HepG2 (cell line): ENCODE measurements around the gene CMTM4. TPM values are rescaled to one million over a fixed set of nuclear protein-coding genes. Genes with fewer than 3 reads are reported as not detected.

Source experiments
- ATAC-seq: fragments of 200-7000 bp; cut with Tn5 transposase; 3 replicates; pipeline ENCODE4 v1.9.1; 2020; ENCODE audit warnings: mild to moderate bottlenecking, moderate library complexity
- BruUV-seq: library from RNA; stranded (reverse); fragments of 400-500 nt; replicated peaks from 2 replicates; lab custom pipeline; 2021; lab: Mats Ljungman, UMichigan
- CTCF ChIA-PET: fragments of 300-600 bp; formaldehyde crosslinking; extraction: SDS; loops from one replicate; lab custom pipeline; 2021; ENCODE audit warnings: low total read pairs, inconsistent platforms, low intra/inter-chr PET ratio; lab: Yijun Ruan, JAX
- POLR2A ChIA-PET: fragments of 350-600 bp; sonication (Branson Sonifier 250); formaldehyde crosslinking; loops from one replicate; lab custom pipeline; 2020; ENCODE audit warnings: antibody characterized with exemption, inconsistent platforms; lab: Yijun Ruan, JAX
- DNase-seq: peaks from one replicate; pipeline ENCODE4 v3.0.0-alpha.2; 2015; ENCODE audit warnings: low spot score
- FAIRE-seq: peaks from 3 replicates; lab custom pipeline; 2011; peaks lifted over from hg19 to GRCh38; lab: Jason Lieb, UNC
- H2AFZ ChIP-seq: one replicate; pipeline ENCODE4 v1.6.1; 2011; ENCODE audit warnings: low read length, inconsistent platforms
- H3K27ac ChIP-seq: fragments of 300-600 bp; 3 replicates; pipeline ENCODE4 v1.8.0; 2011; ENCODE audit warnings: mixed run types, mild to moderate bottlenecking, mixed read lengths, low read length, inconsistent platforms; ENCODE audit not compliant: insufficient read depth; ENCODE audit errors: extremely low read length
- H3K27me3 ChIP-seq, 2 experiments: fragments of 200-600 bp in 1 of 2; 2 replicates in 1 of 2; 3 replicates in 1 of 2; pipeline versions ENCODE4 v1.6.0 to v1.8.0; 2011; ENCODE audit warnings: low read length in 2 of 2, mild to moderate bottlenecking in 2 of 2, moderate library complexity in 2 of 2, inconsistent platforms in 1 of 2; ENCODE audit not compliant: insufficient read depth in 2 of 2, control insufficient read depth in 1 of 2
- H3K36me3 ChIP-seq, 2 experiments: fragments of 200-600 bp in 1 of 2; replicated peaks in 1 of 2; 2 replicates in 1 of 2; 3 replicates in 1 of 2; pipeline versions ENCODE4 v1.5.1 to v1.8.0; 2011; ENCODE audit warnings: low read length in 2 of 2, inconsistent platforms in 1 of 2; ENCODE audit not compliant: insufficient read depth in 2 of 2, control insufficient read depth in 1 of 2
- H3K4me1 ChIP-seq: 2 replicates; pipeline ENCODE4 v1.5.1; 2012; ENCODE audit warnings: low read length, inconsistent platforms; ENCODE audit not compliant: insufficient read depth
- H3K4me2 ChIP-seq: 2 replicates; pipeline ENCODE4 v1.6.0; 2011; ENCODE audit warnings: low read depth, low read length, inconsistent platforms
- H3K4me3 ChIP-seq, 3 experiments: fragments of 200-600 bp in 1 of 3; sonication (generic), shearing (Covaris generic) in 1 of 3; replicated peaks in 1 of 3; 2 replicates each; pipeline ENCODE4 v1.5.1; 2011 to 2016; ENCODE audit warnings: low read length in 3 of 3, inconsistent platforms in 2 of 3, low read depth in 2 of 3, mild to moderate bottlenecking in 2 of 3, control low read depth in 1 of 3, mixed read lengths in 1 of 3; ENCODE audit not compliant: insufficient read depth in 1 of 3
- H3K79me2 ChIP-seq: one replicate; pipeline ENCODE4 v1.6.1; 2011; ENCODE audit warnings: low read length, inconsistent platforms; ENCODE audit not compliant: insufficient read depth
- H3K9ac ChIP-seq: 2 replicates; pipeline ENCODE4 v1.6.0; 2011; ENCODE audit warnings: mild to moderate bottlenecking, low read depth, low read length, inconsistent platforms; ENCODE audit not compliant: insufficient read depth
- H3K9me3 ChIP-seq: 2 replicates; pipeline ENCODE4 v1.5.1; 2012; ENCODE audit warnings: mild to moderate bottlenecking, low read length
- H4K20me1 ChIP-seq: 2 replicates; pipeline ENCODE4 v1.6.0; 2011; ENCODE audit warnings: inconsistent platforms, mild to moderate bottlenecking, low read length, moderate library complexity; ENCODE audit not compliant: insufficient read depth
- MAZ ChIP-seq, 2 experiments: sonication (generic) in 1 of 2; formaldehyde crosslinking in 1 of 2; IDR thresholded peaks; 2 replicates each; pipeline versions ENCODE4 v1.5.0 to v1.6.1; 2012 to 2020; ENCODE audit warnings: low read depth in 2 of 2, mild to moderate bottlenecking in 2 of 2, borderline replicate concordance in 1 of 2, improper control_type of control experiment in 1 of 2, low read length in 1 of 2, missing genetic modification reagents in 1 of 2, moderate library complexity in 1 of 2
- SNAI1 ChIP-seq: sonication (generic); formaldehyde crosslinking; IDR thresholded peaks from 2 replicates; pipeline ENCODE4 v1.5.0; 2020; ENCODE audit warnings: mild to moderate bottlenecking, missing genetic modification reagents, borderline replicate concordance
- ZBTB38 ChIP-seq: sonication (generic); formaldehyde crosslinking; IDR thresholded peaks from 2 replicates; pipeline ENCODE4 v1.5.1; 2020; ENCODE audit warnings: mild to moderate bottlenecking, missing genetic modification reagents
- ZNF737 ChIP-seq: sonication (generic); formaldehyde crosslinking; IDR thresholded peaks from 2 replicates; pipeline ENCODE4 v1.5.0; 2020; ENCODE audit warnings: missing genetic modification reagents, mild to moderate bottlenecking, borderline replicate concordance
- ZNF841 ChIP-seq: sonication (generic); formaldehyde crosslinking; IDR thresholded peaks from 2 replicates; pipeline ENCODE4 v1.8.1; 2023; ENCODE audit warnings: missing genetic modification reagents, borderline replicate concordance
- ZSCAN21 ChIP-seq: sonication (generic); formaldehyde crosslinking; IDR thresholded peaks from 2 replicates; pipeline ENCODE4 v1.8.0; 2022; ENCODE audit warnings: mild to moderate bottlenecking, missing genetic modification reagents, moderate library complexity, borderline replicate concordance
- WGBS: methylation state at CpG from one replicate; pipeline ENCODE4 v1.1.6; 2017; ENCODE audit warnings: low lambda C conversion rate; 5-methylcytosine and 5-hydroxymethylcytosine counted together
- in situ Hi-C: cut with HindIII; loops from 2 replicates; pipeline ENCODE4 v1.10.0; 2017; ENCODE audit warnings: low pct_unique_long_range_greater_than_20kb; ENCODE audit not compliant: extremely low pct_ligation_motif_present
- intact Hi-C: fragments of 100-400 bp; cut with micrococcal nuclease; formaldehyde crosslinking; loops from one replicate; pipeline ENCODE4 v1.10.0; 2022; ENCODE audit not compliant: unreplicated experiment
- polyA plus RNA-seq, 8 experiments: library from polyadenylated mRNA; depleted of rRNA in 3 of 8; stranded (reverse) in 7 of 8; unstranded in 1 of 8; fragments of >200 nt; fragmentation: Illumina TruSeq in 4 of 8; extraction: Trizol in 4 of 8; gene quantifications; 2 replicates each; pipeline versions ENCODE4 v1.2.1 to v1.2.3, GENCODE V29; 2011 to 2016; ENCODE audit warnings: low read depth in 4 of 8, missing spikeins in 1 of 8, mixed read lengths in 1 of 8; ENCODE audit not compliant: insufficient read depth in 1 of 8
- total RNA-seq, 5 experiments: library from RNA; depleted of rRNA; stranded (reverse); fragments of >200 nt; fragmentation: Illumina TruSeq; extraction: Trizol; gene quantifications; 2 replicates each; pipeline ENCODE4 v1.2.3, GENCODE V29; 2016; ENCODE audit warnings: low read depth in 1 of 5
- TF ChIP-seq, protein P1 (sequence below): sonication (generic); formaldehyde crosslinking; IDR thresholded peaks from 2 replicates; pipeline ENCODE4 v1.5.1; 2020; ENCODE audit warnings: mild to moderate bottlenecking, moderate library complexity, missing genetic modification reagents
- TF ChIP-seq, protein P2 (sequence below): sonication (generic); formaldehyde crosslinking; IDR thresholded peaks from 2 replicates; pipeline ENCODE4 v1.5.1; 2020; ENCODE audit warnings: mild to moderate bottlenecking, missing genetic modification reagents, moderate library complexity
- TF ChIP-seq, protein P3 (sequence below): sonication (generic); formaldehyde crosslinking; IDR thresholded peaks from 2 replicates; pipeline ENCODE4 v1.5.1; 2020; ENCODE audit warnings: mild to moderate bottlenecking, missing genetic modification reagents, borderline replicate concordance
- TF ChIP-seq, protein P4 (sequence below): sonication (generic); formaldehyde crosslinking; IDR thresholded peaks from 2 replicates; pipeline ENCODE4 v1.8.0; 2023; ENCODE audit warnings: mild to moderate bottlenecking, missing genetic modification reagents

Gene CMTM4
- total and polyA plus RNA-seq, 2 of the 13 experiments (the other 11 are each of a cell fraction or from before 2014, with no cell fraction given) = 32.0 to 36.3 TPM

DNA sequence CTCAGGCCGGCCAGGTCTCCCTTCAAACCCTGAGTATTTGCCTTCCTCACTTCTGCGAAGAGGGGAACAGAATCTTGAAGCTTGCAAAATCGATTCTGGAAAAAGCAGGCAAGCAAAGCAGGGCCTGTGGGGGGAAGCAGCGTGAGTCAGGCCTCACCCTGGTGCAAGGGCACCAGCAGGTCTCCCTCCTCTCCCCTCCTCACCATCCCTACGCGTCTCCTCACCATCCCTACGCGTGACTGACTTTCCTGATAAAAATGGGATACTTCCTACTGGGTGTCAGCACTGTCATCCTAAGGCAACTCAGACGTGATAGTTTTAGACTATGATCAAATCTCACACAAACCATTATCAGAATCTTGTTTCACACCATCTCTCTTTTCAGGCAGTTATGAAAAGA is 80.0 kb downstream of the CMTM4 start:
- in situ Hi-C loops (no loop called here), intact Hi-C loops (no loop called here)
- WGBS = 86% methylated on average over 9 of the region's 9 CpGs
- no peak overlapping the region for H2AFZ ChIP-seq
- DNase-seq = no peak
- no peaks in the 10 kb centered on the region for H3K79me2 ChIP-seq
- H3K27me3 ChIP-seq = no peaks in the 10 kb centered on the region
- peaks cover 6 to 31% of the 10 kb centered on the region in 2 experiments for H3K36me3 ChIP-seq
- no peak for TF ChIP-seq MAZ (IDR thresholded peaks at IDR 0.05; ENCODE audit: borderline replicate concordance, low read depth, low read length)
- 0 out of 2 replicates have a peak, but pooled peaks have one; percentile 23 for TF ChIP-seq MAZ (CRISPR knock-in tag; IDR thresholded peaks at IDR 0.05; ENCODE audit: low read depth)
- 0 out of 2 replicates have a peak, but pooled peaks have one; percentile 24 for TF ChIP-seq ZSCAN21 (CRISPR knock-in tag)
- TF ChIP-seq, protein P1, sequence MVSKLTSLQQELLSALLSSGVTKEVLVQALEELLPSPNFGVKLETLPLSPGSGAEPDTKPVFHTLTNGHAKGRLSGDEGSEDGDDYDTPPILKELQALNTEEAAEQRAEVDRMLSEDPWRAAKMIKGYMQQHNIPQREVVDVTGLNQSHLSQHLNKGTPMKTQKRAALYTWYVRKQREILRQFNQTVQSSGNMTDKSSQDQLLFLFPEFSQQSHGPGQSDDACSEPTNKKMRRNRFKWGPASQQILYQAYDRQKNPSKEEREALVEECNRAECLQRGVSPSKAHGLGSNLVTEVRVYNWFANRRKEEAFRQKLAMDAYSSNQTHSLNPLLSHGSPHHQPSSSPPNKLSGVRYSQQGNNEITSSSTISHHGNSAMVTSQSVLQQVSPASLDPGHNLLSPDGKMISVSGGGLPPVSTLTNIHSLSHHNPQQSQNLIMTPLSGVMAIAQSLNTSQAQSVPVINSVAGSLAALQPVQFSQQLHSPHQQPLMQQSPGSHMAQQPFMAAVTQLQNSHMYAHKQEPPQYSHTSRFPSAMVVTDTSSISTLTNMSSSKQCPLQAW = 0 out of 2 replicates have a peak, but pooled peaks have one; percentile 29
- TF ChIP-seq, protein P2, sequence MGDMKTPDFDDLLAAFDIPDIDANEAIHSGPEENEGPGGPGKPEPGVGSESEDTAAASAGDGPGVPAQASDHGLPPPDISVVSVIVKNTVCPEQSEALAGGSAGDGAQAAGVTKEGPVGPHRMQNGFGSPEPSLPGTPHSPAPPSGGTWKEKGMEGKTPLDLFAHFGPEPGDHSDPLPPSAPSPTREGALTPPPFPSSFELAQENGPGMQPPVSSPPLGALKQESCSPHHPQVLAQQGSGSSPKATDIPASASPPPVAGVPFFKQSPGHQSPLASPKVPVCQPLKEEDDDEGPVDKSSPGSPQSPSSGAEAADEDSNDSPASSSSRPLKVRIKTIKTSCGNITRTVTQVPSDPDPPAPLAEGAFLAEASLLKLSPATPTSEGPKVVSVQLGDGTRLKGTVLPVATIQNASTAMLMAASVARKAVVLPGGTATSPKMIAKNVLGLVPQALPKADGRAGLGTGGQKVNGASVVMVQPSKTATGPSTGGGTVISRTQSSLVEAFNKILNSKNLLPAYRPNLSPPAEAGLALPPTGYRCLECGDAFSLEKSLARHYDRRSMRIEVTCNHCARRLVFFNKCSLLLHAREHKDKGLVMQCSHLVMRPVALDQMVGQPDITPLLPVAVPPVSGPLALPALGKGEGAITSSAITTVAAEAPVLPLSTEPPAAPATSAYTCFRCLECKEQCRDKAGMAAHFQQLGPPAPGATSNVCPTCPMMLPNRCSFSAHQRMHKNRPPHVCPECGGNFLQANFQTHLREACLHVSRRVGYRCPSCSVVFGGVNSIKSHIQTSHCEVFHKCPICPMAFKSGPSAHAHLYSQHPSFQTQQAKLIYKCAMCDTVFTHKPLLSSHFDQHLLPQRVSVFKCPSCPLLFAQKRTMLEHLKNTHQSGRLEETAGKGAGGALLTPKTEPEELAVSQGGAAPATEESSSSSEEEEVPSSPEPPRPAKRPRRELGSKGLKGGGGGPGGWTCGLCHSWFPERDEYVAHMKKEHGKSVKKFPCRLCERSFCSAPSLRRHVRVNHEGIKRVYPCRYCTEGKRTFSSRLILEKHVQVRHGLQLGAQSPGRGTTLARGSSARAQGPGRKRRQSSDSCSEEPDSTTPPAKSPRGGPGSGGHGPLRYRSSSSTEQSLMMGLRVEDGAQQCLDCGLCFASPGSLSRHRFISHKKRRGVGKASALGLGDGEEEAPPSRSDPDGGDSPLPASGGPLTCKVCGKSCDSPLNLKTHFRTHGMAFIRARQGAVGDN = peak; percentile 30
- TF ChIP-seq ZNF737 = peak; percentile 61; the same call in 1 of the 2 replicates
- TF ChIP-seq, protein P3, sequence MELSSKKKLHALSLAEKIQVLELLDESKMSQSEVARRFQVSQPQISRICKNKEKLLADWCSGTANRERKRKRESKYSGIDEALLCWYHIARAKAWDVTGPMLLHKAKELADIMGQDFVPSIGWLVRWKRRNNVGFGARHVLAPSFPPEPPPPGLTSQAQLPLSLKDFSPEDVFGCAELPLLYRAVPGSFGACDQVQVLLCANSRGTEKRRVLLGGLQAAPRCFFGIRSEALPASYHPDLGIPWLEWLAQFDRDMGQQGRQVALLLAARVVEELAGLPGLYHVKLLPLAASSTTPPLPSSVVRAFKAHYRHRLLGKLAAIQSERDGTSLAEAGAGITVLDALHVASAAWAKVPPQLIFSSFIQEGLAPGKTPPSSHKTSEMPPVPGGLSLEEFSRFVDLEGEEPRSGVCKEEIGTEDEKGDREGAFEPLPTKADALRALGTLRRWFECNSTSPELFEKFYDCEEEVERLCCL = no peak
- peak; percentile 44; the same call in 1 of the 2 replicates for TF ChIP-seq ZBTB38
- TF ChIP-seq ZNF841 (CRISPR knock-in tag) = no peak
- TF ChIP-seq SNAI1 (CRISPR knock-in tag) = no peak
- TF ChIP-seq, protein P4, sequence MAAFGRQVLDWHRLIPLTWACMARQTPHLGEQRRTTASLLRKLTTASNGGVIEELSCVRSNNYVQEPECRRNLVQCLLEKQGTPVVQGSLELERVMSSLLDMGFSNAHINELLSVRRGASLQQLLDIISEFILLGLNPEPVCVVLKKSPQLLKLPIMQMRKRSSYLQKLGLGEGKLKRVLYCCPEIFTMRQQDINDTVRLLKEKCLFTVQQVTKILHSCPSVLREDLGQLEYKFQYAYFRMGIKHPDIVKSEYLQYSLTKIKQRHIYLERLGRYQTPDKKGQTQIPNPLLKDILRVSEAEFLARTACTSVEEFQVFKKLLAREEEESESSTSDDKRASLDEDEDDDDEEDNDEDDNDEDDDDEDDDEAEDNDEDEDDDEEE (CRISPR knock-in tag) = 0 out of 2 replicates have a peak, but pooled peaks have one; percentile 70
- H3K9me3 ChIP-seq = no peaks in the 10 kb centered on the region
- no peaks in the 10 kb centered on the region for H4K20me1 ChIP-seq
- CTCF ChIA-PET = no interaction called here
- BruUV-seq = no TSS peak
- H3K4me3 ChIP-seq = no peak overlapping the region
- peak; percentile 28 for ATAC-seq
- no peak for FAIRE-seq
- peaks cover 36% of the 10 kb centered on the region for H3K4me1 ChIP-seq
- H3K27ac ChIP-seq = peak overlapping the region; percentile 0
- POLR2A ChIA-PET = interaction anchor here (1.7 kb wide), 1 partner anchor 8 kb away, joined by 4 read pairs; no protein-coding TSS in a partner anchor
- no peak overlapping the region for H3K9ac ChIP-seq
- no peak overlapping the region for H3K4me2 ChIP-seq
